Neuronal stem cell (in vitro differentiated cells): Measurements from ENCODE around the gene DYNLT3.

ENCODE experiments used
- DNase-seq: peaks from one replicate; pipeline ENCODE4 v3.0.0-alpha.2; 2013; ENCODE audit warnings: low spot score
- H2AFZ ChIP-seq: one replicate; pipeline ENCODE4 v1.6.1; 2013; ENCODE audit warnings: mild to moderate bottlenecking, low read length, inconsistent platforms
- H2AK5ac ChIP-seq: 2 replicates; pipeline ENCODE4 v1.6.1; 2013; ENCODE audit warnings: low read depth, mild to moderate bottlenecking, inconsistent platforms, low read length, moderate library complexity, mixed read lengths
- H2BK120ac ChIP-seq: 2 replicates; pipeline ENCODE4 v1.6.1; 2013; ENCODE audit warnings: low read depth, mild to moderate bottlenecking, inconsistent platforms, low read length, moderate library complexity, mixed read lengths
- H2BK12ac ChIP-seq: one replicate; pipeline ENCODE4 v1.6.1; 2013; ENCODE audit warnings: low read length, inconsistent platforms
- H2BK15ac ChIP-seq: 2 replicates; pipeline ENCODE4 v1.6.1; 2013; ENCODE audit warnings: mild to moderate bottlenecking, low read length, inconsistent platforms, mixed read lengths
- H2BK5ac ChIP-seq: one replicate; pipeline ENCODE4 v1.6.1; 2013; ENCODE audit warnings: inconsistent platforms, mild to moderate bottlenecking, low read length, moderate library complexity
- H3K14ac ChIP-seq: one replicate; pipeline ENCODE4 v1.6.1; 2013; ENCODE audit warnings: low read length, inconsistent platforms
- H3K18ac ChIP-seq: 2 replicates; pipeline ENCODE4 v1.6.1; 2013; ENCODE audit warnings: low read length, inconsistent platforms
- H3K23ac ChIP-seq: 2 replicates; pipeline ENCODE4 v1.6.1; 2013; ENCODE audit warnings: low read depth, mild to moderate bottlenecking, mixed read lengths, low read length, inconsistent platforms; ENCODE audit not compliant: poor library complexity
- H3K27ac ChIP-seq: replicated peaks from 3 replicates; pipeline ENCODE4 v1.5.1; 2013; ENCODE audit warnings: low read length, inconsistent platforms
- H3K27me3 ChIP-seq, 3 experiments: 2 replicates each; pipeline ENCODE4 v1.6.1; 2013; ENCODE audit warnings: low read length in 3 of 3, mild to moderate bottlenecking in 2 of 3, inconsistent platforms in 1 of 3, low read depth in 1 of 3, mixed read lengths in 1 of 3, moderate library complexity in 1 of 3; ENCODE audit not compliant: control insufficient read depth in 3 of 3, insufficient read depth in 3 of 3
- H3K36me3 ChIP-seq, 2 donors: replicated peaks in 1 of 2; 2 replicates each; pipeline ENCODE4 v1.6.1; 2013; ENCODE audit warnings: low read length in 2 of 2; ENCODE audit not compliant: control insufficient read depth in 2 of 2, insufficient read depth in 2 of 2
- H3K4ac ChIP-seq: 2 replicates; pipeline ENCODE4 v1.6.1; 2013; ENCODE audit warnings: inconsistent platforms, mild to moderate bottlenecking, low read length, moderate library complexity
- H3K4me1 ChIP-seq, 2 donors: 1 replicate in 1 of 2; 2 replicates in 1 of 2; pipeline ENCODE4 v1.6.1; 2013; ENCODE audit warnings: low read length in 2 of 2, low read depth in 1 of 2; ENCODE audit not compliant: control insufficient read depth in 2 of 2, insufficient read depth in 1 of 2
- H3K4me2 ChIP-seq: one replicate; pipeline ENCODE4 v1.6.1; 2013; ENCODE audit warnings: mild to moderate bottlenecking, low read length, inconsistent platforms; ENCODE audit not compliant: insufficient read depth, poor library complexity, severe bottlenecking
- H3K4me3 ChIP-seq, 2 donors: 2 replicates each; pipeline ENCODE4 v1.5.1; 2013; ENCODE audit warnings: low read length in 2 of 2, mild to moderate bottlenecking in 2 of 2, inconsistent platforms in 1 of 2, moderate library complexity in 1 of 2
- H3K79me1 ChIP-seq: one replicate; pipeline ENCODE4 v1.6.1; 2013; ENCODE audit warnings: low read depth, mild to moderate bottlenecking, inconsistent platforms, low read length, moderate library complexity
- H3K9ac ChIP-seq: one replicate; pipeline ENCODE4 v1.6.1; 2013; ENCODE audit warnings: mild to moderate bottlenecking, low read depth, low read length, inconsistent platforms; ENCODE audit not compliant: poor library complexity
- H3K9me3 ChIP-seq, 2 donors: replicated peaks in 1 of 2; 2 replicates each; pipeline versions ENCODE3 to v1.6.1; 2013; ENCODE audit warnings: low read length in 2 of 2, mild to moderate bottlenecking in 2 of 2, inconsistent platforms in 1 of 2, low read depth in 1 of 2, mixed read lengths in 1 of 2, moderate library complexity in 1 of 2; ENCODE audit not compliant: control insufficient read depth in 2 of 2, insufficient read depth in 1 of 2
- H4K8ac ChIP-seq: one replicate; pipeline ENCODE4 v1.6.1; 2013; ENCODE audit warnings: low read depth, mild to moderate bottlenecking, inconsistent platforms, low read length, moderate library complexity
- H4K91ac ChIP-seq: one replicate; pipeline ENCODE4 v1.6.1; 2013; ENCODE audit warnings: low read length, low read depth, mild to moderate bottlenecking, inconsistent platforms; ENCODE audit not compliant: poor library complexity
- WGBS, 2 donors: extraction: QIAGEN DNeasy Blood & Tissue Kit; methylation state at CpG; one replicate each; pipeline ENCODE4 v1.1.7; 2013; ENCODE audit warnings: missing lambda C conversion rate in 2 of 2, mixed read lengths in 1 of 2; ENCODE audit not compliant: insufficient read length in 2 of 2, insufficient replicate concordance in 1 of 2; ENCODE audit errors: extremely low coverage in 2 of 2; 5-methylcytosine and 5-hydroxymethylcytosine counted together

Gene DYNLT3

DNA sequence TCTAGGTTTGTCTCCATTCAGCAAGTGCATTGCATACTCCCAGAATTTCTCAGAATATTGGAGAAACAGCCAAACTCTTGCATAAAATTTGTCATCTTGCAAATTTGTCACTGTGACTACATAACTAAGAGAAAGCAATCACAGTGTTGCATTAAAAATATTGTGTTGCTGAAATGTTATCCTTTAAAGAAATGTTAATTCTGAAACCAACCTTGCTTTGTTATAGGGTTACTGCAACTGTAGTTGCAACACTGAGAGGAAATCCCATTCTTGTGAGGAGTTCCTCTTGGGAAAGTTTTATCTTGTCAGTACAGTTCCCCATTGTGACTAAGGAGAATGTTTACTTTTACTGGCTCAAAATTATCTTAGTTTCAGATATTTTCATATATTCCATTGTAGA is 46.7 kb downstream of the DYNLT3 start:
- no peaks in the 10 kb centered on the region for H3K79me1 ChIP-seq
- no peak overlapping the region for H3K4me3 ChIP-seq
- no peak overlapping the region for H3K27ac ChIP-seq
- H2BK120ac ChIP-seq = no peak overlapping the region
- H3K14ac ChIP-seq = no peak overlapping the region
- H2BK12ac ChIP-seq = no peak overlapping the region
- H3K4ac ChIP-seq = no peak overlapping the region
- no peak overlapping the region for H2BK5ac ChIP-seq
- no peaks in the 10 kb centered on the region for H3K4me1 ChIP-seq
- no peak overlapping the region for H2AFZ ChIP-seq
- H3K27me3 ChIP-seq = no peaks in the 10 kb centered on the region
- H3K4me2 ChIP-seq = no peak overlapping the region
- no peak overlapping the region for H4K91ac ChIP-seq
- H3K23ac ChIP-seq = no peak overlapping the region
- no peaks in the 10 kb centered on the region for H3K36me3 ChIP-seq
- no peak overlapping the region for H2BK15ac ChIP-seq
- DNase-seq = no peak
- no peaks in the 10 kb centered on the region for H3K9me3 ChIP-seq
- no peak overlapping the region for H4K8ac ChIP-seq
- no peak overlapping the region for H3K18ac ChIP-seq
- no peak overlapping the region for H3K9ac ChIP-seq
- no peak overlapping the region for H2AK5ac ChIP-seq

DNA sequence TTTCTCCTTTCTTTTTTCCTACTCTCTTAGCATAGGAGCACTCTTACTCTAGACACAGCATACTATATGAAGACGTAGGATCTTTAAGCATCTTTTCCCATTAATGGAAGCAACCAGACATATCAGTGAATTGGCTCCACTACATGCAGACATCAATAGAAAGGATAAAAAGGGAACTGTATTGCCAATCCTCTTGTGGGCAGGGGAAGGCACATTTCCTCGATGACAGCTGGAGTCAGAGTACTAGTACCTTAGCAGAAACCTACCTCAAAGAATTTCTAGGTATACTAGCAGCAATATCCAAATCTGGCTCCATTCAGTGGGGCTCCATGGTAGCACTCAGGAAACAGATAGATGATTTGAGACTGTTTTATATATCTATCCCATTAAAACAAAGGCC is 47.4 kb downstream of the DYNLT3 start:
- H2AFZ ChIP-seq = no peak overlapping the region
- H3K4ac ChIP-seq = no peak overlapping the region
- H2BK15ac ChIP-seq = no peak overlapping the region
- H4K8ac ChIP-seq = no peak overlapping the region
- H3K36me3 ChIP-seq = no peaks in the 10 kb centered on the region
- no peak overlapping the region for H3K18ac ChIP-seq
- no peak overlapping the region for H3K14ac ChIP-seq
- no peak overlapping the region for H3K23ac ChIP-seq
- H3K79me1 ChIP-seq = no peaks in the 10 kb centered on the region
- H3K4me1 ChIP-seq = no peaks in the 10 kb centered on the region
- no peak overlapping the region for H2AK5ac ChIP-seq
- H3K4me2 ChIP-seq = no peak overlapping the region
- no peak overlapping the region for H3K4me3 ChIP-seq
- no peak overlapping the region for H2BK12ac ChIP-seq
- no peak for DNase-seq
- H3K27me3 ChIP-seq = no peaks in the 10 kb centered on the region
- H2BK120ac ChIP-seq = no peak overlapping the region
- H3K9ac ChIP-seq = no peak overlapping the region
- H3K9me3 ChIP-seq = no peaks in the 10 kb centered on the region
- H2BK5ac ChIP-seq = no peak overlapping the region
- no peak overlapping the region for H4K91ac ChIP-seq
- no CpG with 5 or more reads among the region's 2 CpGs for WGBS, 2 donors
- H3K27ac ChIP-seq = no peak overlapping the region

DNA sequence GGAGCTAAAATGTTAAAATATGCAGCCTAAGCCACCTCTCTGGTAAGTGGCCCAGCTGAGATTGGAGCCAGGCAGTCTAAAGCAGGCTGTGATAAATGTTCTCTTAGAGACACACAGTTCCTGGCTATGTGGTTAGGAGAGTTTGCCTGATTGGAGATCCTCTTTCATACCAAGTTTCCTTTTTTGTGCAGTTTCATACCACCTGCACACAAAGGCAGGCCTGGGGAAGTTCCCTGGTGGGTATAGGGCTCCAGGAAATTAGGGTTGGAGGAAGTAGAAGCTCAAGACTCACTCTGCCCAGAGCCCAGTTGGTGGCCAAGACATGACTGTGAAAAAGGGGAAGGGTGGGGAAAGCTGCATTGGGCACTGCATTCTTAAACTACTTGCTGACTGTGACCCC is 50.6 kb downstream of the DYNLT3 start:
- H3K27ac ChIP-seq = no peak overlapping the region
- H2AK5ac ChIP-seq = no peak overlapping the region
- no peaks in the 10 kb centered on the region for H3K79me1 ChIP-seq
- no peaks in the 10 kb centered on the region for H3K9me3 ChIP-seq
- no peaks in the 10 kb centered on the region for H3K4me1 ChIP-seq
- H3K14ac ChIP-seq = no peak overlapping the region
- no peak overlapping the region for H4K91ac ChIP-seq
- DNase-seq = no peak
- no peak overlapping the region for H3K4me3 ChIP-seq
- H2BK15ac ChIP-seq = no peak overlapping the region
- no peak overlapping the region for H4K8ac ChIP-seq
- no peak overlapping the region for H3K9ac ChIP-seq
- H3K27me3 ChIP-seq = no peaks in the 10 kb centered on the region
- no peak overlapping the region for H3K18ac ChIP-seq
- H3K36me3 ChIP-seq = no peaks in the 10 kb centered on the region
- H2BK120ac ChIP-seq = no peak overlapping the region
- no peak overlapping the region for H3K4ac ChIP-seq
- no peak overlapping the region for H2BK12ac ChIP-seq
- H3K4me2 ChIP-seq = no peak overlapping the region
- H2BK5ac ChIP-seq = no peak overlapping the region
- no peak overlapping the region for H3K23ac ChIP-seq
- H2AFZ ChIP-seq = no peak overlapping the region

DNA sequence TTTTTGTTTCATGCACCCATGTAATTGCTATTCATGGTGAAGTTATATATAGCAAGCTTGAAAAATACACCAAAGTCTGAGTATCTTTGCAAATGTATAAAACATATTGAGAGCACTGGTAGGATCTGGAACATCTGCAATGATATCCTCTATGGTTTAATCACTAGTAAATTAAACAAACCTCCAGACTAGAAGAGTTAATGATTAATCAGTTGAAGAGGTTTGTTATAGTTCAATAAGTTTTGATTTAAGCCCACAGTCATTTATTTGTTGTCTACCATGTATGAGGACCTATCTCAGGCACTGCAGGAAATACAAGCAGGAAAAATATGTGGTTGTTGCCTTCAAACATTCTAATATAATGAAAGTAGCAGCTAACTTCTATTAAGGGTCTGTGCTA is 51.1 kb downstream of the DYNLT3 start:
- Histone ChIP-seq H2BK120ac (no peak overlapping the region), H2BK5ac (no peak overlapping the region), H2AFZ (no peak overlapping the region), H2BK12ac (no peak overlapping the region), H3K9ac (no peak overlapping the region), H3K79me1 (no peaks in the 10 kb centered on the region), H3K36me3 (no peaks in the 10 kb centered on the region), H3K27ac (no peak overlapping the region), H2BK15ac (no peak overlapping the region), H2AK5ac (no peak overlapping the region), H3K4me2 (no peak overlapping the region), H3K9me3 (no peaks in the 10 kb centered on the region), H3K4me3 (no peak overlapping the region), H4K91ac (no peak overlapping the region), H3K4me1 (no peaks in the 10 kb centered on the region), H3K23ac (no peak overlapping the region), H3K18ac (no peak overlapping the region), H3K27me3 (no peaks in the 10 kb centered on the region), H3K14ac (no peak overlapping the region), H4K8ac (no peak overlapping the region), H3K4ac (no peak overlapping the region)
- no peak for DNase-seq
